Left lung (tissue), 10 donors: ENCODE results near the gene RGSL1. TPM values are rescaled to one million over a fixed set of nuclear protein-coding genes. Genes with fewer than 3 reads are reported as not detected.

ENCODE experiments used
- ATAC-seq: fragments of 200-7000 bp; cut with Tn5 transposase; one replicate; pipeline ENCODE4 v1.9.1; 2020; ENCODE audit warnings: moderate library complexity
- DNase-seq, 4 donors: peaks; one replicate each; pipeline ENCODE4 v3.0.0-alpha.2; 2013 to 2020
- H3K27ac ChIP-seq, 2 donors: fragments of 200-600 bp; sonication (generic) in 1 of 2; one replicate each; pipeline versions ENCODE4 v1.5.0 to v1.8.0; 2020 to 2021
- H3K27me3 ChIP-seq, 2 donors: fragments of 200-600 bp; sonication (generic) in 1 of 2; one replicate each; pipeline versions ENCODE4 v1.5.0 to v1.8.0; 2020 to 2021
- H3K36me3 ChIP-seq, 2 donors: fragments of 200-600 bp; sonication (generic) in 1 of 2; one replicate each; pipeline versions ENCODE4 v1.5.0 to v1.8.0; 2020 to 2021
- H3K4me1 ChIP-seq, 2 donors: fragments of 200-600 bp; one replicate each; pipeline ENCODE4 v1.8.0; 2021
- H3K4me3 ChIP-seq, 2 donors: fragments of 200-600 bp; sonication (generic) in 1 of 2; one replicate each; pipeline versions ENCODE4 v1.5.0 to v1.8.0; 2020 to 2021; ENCODE audit warnings: mild to moderate bottlenecking in 1 of 2
- H3K9me3 ChIP-seq, 2 donors: fragments of 200-600 bp; sonication (generic) in 1 of 2; one replicate each; pipeline versions ENCODE4 v1.5.0 to v1.8.0; 2020 to 2021
- CTCF ChIP-seq, 2 donors: fragments of 200-600 bp; sonication (generic) in 1 of 2; IDR thresholded peaks; one replicate each; pipeline versions ENCODE4 v1.5.0 to v1.8.0; 2021; ENCODE audit warnings: antibody characterized with exemption in 2 of 2
- intact Hi-C, 2 donors: fragments of 100-400 bp; cut with DNase I; formaldehyde crosslinking; loops; one replicate each; pipeline versions ENCODE4 v1.11.2 to v1.14.2; 2022
- polyA plus RNA-seq, 6 donors: library from polyadenylated mRNA; unstranded; fragments of 120-200 nt; gene quantifications; one replicate each; pipeline ENCODE4 v1.2.1, GENCODE V29; 2013; ENCODE audit not compliant: insufficient read length in 6 of 6
- total RNA-seq, 2 donors: library from RNA; stranded (reverse); fragmentation: NEBNext Ultra II Directional; extraction: Animal tissue kit (Norgen Biotek cat#: 25700); gene quantifications; one replicate each; pipeline ENCODE4 v1.2.1, GENCODE V29; 2021
- donor health status: DM: no; HTN: yes; CAD: no.
- donor health status: DM: no; HTN: no; CAD: no.

Gene RGSL1
- total and polyA plus RNA-seq, 8 donors, result 0.39 TPM; not detected in 7

GRCh38 chr1:182459949-182460348 is 10.0 kb downstream of the RGSL1 start:
- Histone ChIP-seq H3K27me3 (no peaks in the 10 kb centered on the region), H3K4me1 (no peaks in the 10 kb centered on the region), H3K36me3 (no peaks in the 10 kb centered on the region), H3K9me3 (no peaks in the 10 kb centered on the region), H3K4me3 (no peak overlapping the region), H3K27ac (no peak overlapping the region)
- intact Hi-C loops, result no loop called here
- DNase-seq, result no peak
- no peak for ATAC-seq
- TF ChIP-seq CTCF (IDR thresholded peaks at IDR 0.05), result no peak

- no peaks in the 10 kb centered on the region for H3K4me1 ChIP-seq
- DNase-seq (no peak), ATAC-seq (peak; percentile 61)
- TF ChIP-seq CTCF (IDR thresholded peaks at IDR 0.05), result no peak
- H3K9me3 ChIP-seq, result no peaks in the 10 kb centered on the region
- H3K36me3 ChIP-seq, result no peaks in the 10 kb centered on the region
- no peak overlapping the region for H3K27ac ChIP-seq
- no peaks in the 10 kb centered on the region for H3K27me3 ChIP-seq
- H3K4me3 ChIP-seq, result no peak overlapping the region
- intact Hi-C loops, result no loop called here
Measured at GRCh38 chr1:182460550-182460951, 10.6 kb downstream of the RGSL1 start.

GRCh38 chr1:182473556-182473955 is 23.6 kb downstream of the RGSL1 start:
- intact Hi-C loops, result no loop called here
- Histone ChIP-seq H3K27me3 (no peaks in the 10 kb centered on the region), H3K4me3 (no peak overlapping the region), H3K27ac (no peak overlapping the region), H3K36me3 (no peaks in the 10 kb centered on the region), H3K9me3 (peaks cover 0 to 11% of the 10 kb centered on the region in 2 donors), H3K4me1 (no peaks in the 10 kb centered on the region)
- ATAC-seq, result no peak
- TF ChIP-seq CTCF (IDR thresholded peaks at IDR 0.05), result no peak
- DNase-seq, result no peak

- DNase-seq (no peak), ATAC-seq (no peak)
- H3K36me3 ChIP-seq, result no peaks in the 10 kb centered on the region
- no peaks in the 10 kb centered on the region for H3K4me1 ChIP-seq
- no peak for TF ChIP-seq CTCF (IDR thresholded peaks at IDR 0.05)
- intact Hi-C loops, result no loop called here
- no peak overlapping the region for H3K4me3 ChIP-seq
- no peaks in the 10 kb centered on the region for H3K27me3 ChIP-seq
- H3K9me3 ChIP-seq, result peaks cover 0 to 16% of the 10 kb centered on the region in 2 donors
- H3K27ac ChIP-seq, result no peak overlapping the region
Measured at GRCh38 chr1:182476625-182477024, 26.7 kb downstream of the RGSL1 start.

- H3K4me1 ChIP-seq, result no peaks in the 10 kb centered on the region
- no peak for TF ChIP-seq CTCF (IDR thresholded peaks at IDR 0.05)
- no peaks in the 10 kb centered on the region for H3K27me3 ChIP-seq
- intact Hi-C loops, result no loop called here
- H3K9me3 ChIP-seq, result peaks cover 0 to 16% of the 10 kb centered on the region in 2 donors
- H3K36me3 ChIP-seq, result no peaks in the 10 kb centered on the region
- no peak overlapping the region for H3K4me3 ChIP-seq
- DNase-seq, result no peak
- no peak for ATAC-seq
- H3K27ac ChIP-seq, result no peak overlapping the region
Measured at GRCh38 chr1:182478238-182478637, 28.3 kb downstream of the RGSL1 start.
